22Rv1 (cell line): ENCODE results near the gene DNAJB8.

Experiments used
- H3K27ac ChIP-seq: fragments of 450-650 bp; 2 replicates; pipeline ENCODE4 v1.5.1; 2017
- CTCF ChIP-seq: fragments of 450-650 bp; IDR thresholded peaks from 2 replicates; pipeline ENCODE4 v1.5.1; 2017; ENCODE audit warnings: mild to moderate bottlenecking
- ZFX ChIP-seq: fragments of 450-650 bp; IDR thresholded peaks from 2 replicates; pipeline ENCODE4 v1.6.1; 2017; ENCODE audit warnings: antibody characterized with exemption, borderline replicate concordance

DNAJB8 gene

GRCh38 chr3:128478576-128479506 lies 12.2 kb upstream of the DNAJB8 start:
- no peak for TF ChIP-seq ZFX
- TF ChIP-seq CTCF: no peak

GRCh38 chr3:128476659-128477058 lies 10.0 kb upstream of the DNAJB8 start:
- no peak for TF ChIP-seq ZFX
- TF ChIP-seq CTCF: no peak
- no peak overlapping the region for H3K27ac ChIP-seq

More at GRCh38 chr3:128478576-128479506, 12.2 kb upstream of the DNAJB8 start:
- H3K27ac ChIP-seq: peak overlapping the region; percentile 37

GRCh38 chr3:128475355-128475754 lies 8.7 kb upstream of the DNAJB8 start:
- TF ChIP-seq ZFX (no peak), CTCF (no peak)
- H3K27ac ChIP-seq: no peak overlapping the region

GRCh38 chr3:128473737-128474136 lies 7.0 kb upstream of the DNAJB8 start:
- H3K27ac ChIP-seq: no peak overlapping the region
- TF ChIP-seq CTCF: no peak
- no peak for TF ChIP-seq ZFX

- H3K27ac ChIP-seq: no peak overlapping the region
- no peak for TF ChIP-seq CTCF
- no peak for TF ChIP-seq ZFX
Observed at GRCh38 chr3:128473180-128473519, 6.5 kb upstream of the DNAJB8 start.

GRCh38 chr3:128472449-128473179 lies 5.9 kb upstream of the DNAJB8 start:
- H3K27ac ChIP-seq: no peak overlapping the region
- TF ChIP-seq CTCF (no peak), ZFX (no peak)

- TF ChIP-seq CTCF (no peak), ZFX (no peak)
- H3K27ac ChIP-seq: no peak overlapping the region
Observed at GRCh38 chr3:128471720-128472119, 5.0 kb upstream of the DNAJB8 start.
